ENCODE measurements around the gene PLAC8L1.
A peak's percentile ranks its signal among the peaks of the same experiment; 100 is the strongest.

PLAC8L1 gene

DNA sequence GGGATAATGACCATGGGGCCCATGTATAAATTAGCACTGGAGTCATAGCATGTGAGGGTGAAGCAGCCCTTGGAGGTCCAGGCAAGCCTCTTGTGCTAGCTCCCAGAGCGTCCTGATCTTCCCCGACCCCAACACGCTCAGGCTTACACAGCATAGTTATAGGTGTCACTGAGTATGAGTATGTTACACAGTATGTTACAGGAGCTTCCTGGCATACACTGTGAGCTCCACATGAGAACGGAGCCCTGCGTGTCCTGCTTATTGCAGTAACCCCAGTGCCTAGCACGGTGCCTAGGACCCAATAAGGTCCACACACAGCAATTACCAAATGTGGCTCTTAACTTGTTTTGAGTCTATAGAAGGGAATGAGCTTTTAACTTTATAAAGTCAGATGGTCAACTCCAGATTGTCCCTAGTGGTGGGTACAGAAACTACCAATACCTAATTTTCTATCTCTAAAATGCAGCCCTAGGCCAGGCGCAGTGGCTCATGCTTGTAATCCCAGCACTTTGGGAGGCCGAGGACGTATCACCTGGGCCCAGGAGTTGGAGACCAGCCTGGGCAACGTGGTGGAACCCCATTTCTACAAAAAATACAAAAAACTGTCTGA is 64.1 kb downstream of the PLAC8L1 start:
- peak; percentile 38 for TF ChIP-seq CTCF (IDR thresholded peaks at IDR 0.05; ENCODE audit: insufficient read depth, low read depth, low read length, missing control alignments)
- DNase-seq (ENCODE audit: low read depth) = no peak
- no peak overlapping the region for H3K4me3 ChIP-seq (ENCODE audit: low read length)

DNA sequence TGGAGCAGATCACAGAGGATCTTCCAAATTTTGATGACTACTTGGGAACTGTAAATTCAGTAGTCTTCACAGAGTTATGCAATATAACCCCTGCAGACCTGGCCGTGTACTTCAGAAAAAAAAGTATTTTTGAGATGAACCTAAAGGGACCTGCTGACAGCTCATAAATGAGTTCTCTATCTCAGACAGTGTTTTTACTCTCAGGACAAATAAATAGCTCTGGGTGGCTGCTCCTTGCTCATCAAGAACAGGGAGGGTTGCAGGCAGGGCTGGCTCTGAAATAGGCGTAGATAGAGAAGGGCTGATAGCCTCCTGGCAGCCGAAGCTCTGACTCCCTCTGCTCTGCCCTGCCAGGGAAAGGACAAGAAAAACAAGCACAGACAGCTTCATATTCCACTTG is 64.8 kb downstream of the PLAC8L1 start:
- no peak for TF ChIP-seq CTCF (IDR thresholded peaks at IDR 0.05; ENCODE audit: insufficient read depth, low read depth, low read length, missing control alignments)
- DNase-seq (ENCODE audit: low read depth) = no peak
- no peak overlapping the region for H3K4me3 ChIP-seq (ENCODE audit: low read length)

GRCh38 chr5:146039420-146039819 is 66.0 kb downstream of the PLAC8L1 start:
- no peak for DNase-seq (ENCODE audit: low read depth)
- no peak for TF ChIP-seq CTCF (IDR thresholded peaks at IDR 0.05; ENCODE audit: insufficient read depth, low read depth, low read length, missing control alignments)

GRCh38 chr5:146034605-146035004 is 70.8 kb downstream of the PLAC8L1 start:
- no peak for TF ChIP-seq CTCF (IDR thresholded peaks at IDR 0.05; ENCODE audit: insufficient read depth, low read depth, low read length, missing control alignments)
- H3K4me3 ChIP-seq (ENCODE audit: low read length) = no peak overlapping the region

More at GRCh38 chr5:146039420-146039819, 66.0 kb downstream of the PLAC8L1 start:
- H3K4me3 ChIP-seq (ENCODE audit: low read length) = no peak overlapping the region

More at GRCh38 chr5:146034605-146035004, 70.8 kb downstream of the PLAC8L1 start:
- DNase-seq (ENCODE audit: low read depth) = no peak
